MM.1S (cell line): Measurements from ENCODE around the gene TTYH3.

Source experiments
- DNase-seq: peaks from one replicate; pipeline ENCODE4 v3.0.0-alpha.2; 2015
- H2AFZ ChIP-seq: fragments of 300-600 bp; sonication (generic); 2 replicates; pipeline ENCODE4 v1.6.0; 2016; ENCODE audit warnings: antibody characterized with exemption, low read length
- H3F3A ChIP-seq: fragments of 300-600 bp; sonication (generic); 2 replicates; pipeline ENCODE4 v1.6.1; 2016; ENCODE audit warnings: mild to moderate bottlenecking, antibody characterized with exemption, low read length, moderate library complexity, mixed read lengths; ENCODE audit not compliant: insufficient read depth
- H3K27ac ChIP-seq: fragments of 300-600 bp; sonication (generic); 2 replicates; pipeline ENCODE4 v1.5.1; 2016; ENCODE audit warnings: mild to moderate bottlenecking, low read length
- H3K27me3 ChIP-seq: fragments of 300-600 bp; sonication (generic); replicated peaks from 2 replicates; pipeline ENCODE4 v1.6.0; 2016; ENCODE audit warnings: low read length; ENCODE audit not compliant: insufficient read depth
- H3K36me3 ChIP-seq: fragments of 300-600 bp; sonication (generic); replicated peaks from 2 replicates; pipeline ENCODE4 v1.6.1; 2016; ENCODE audit warnings: mild to moderate bottlenecking, low read length, mixed read lengths; ENCODE audit not compliant: insufficient read depth
- H3K4me1 ChIP-seq: fragments of 300-600 bp; sonication (generic); 2 replicates; pipeline ENCODE4 v1.6.1; 2016; ENCODE audit warnings: low read length, mixed read lengths
- H3K4me2 ChIP-seq: fragments of 300-600 bp; sonication (generic); 2 replicates; pipeline ENCODE4 v1.6.0; 2016; ENCODE audit warnings: low read depth, low read length
- H3K4me3 ChIP-seq: fragments of 300-600 bp; sonication (generic); 2 replicates; pipeline ENCODE4 v1.5.1; 2016; ENCODE audit warnings: low read length, mixed read lengths
- H3K79me2 ChIP-seq: fragments of 300-600 bp; sonication (generic); 2 replicates; pipeline ENCODE4 v1.6.1; 2016; ENCODE audit warnings: mixed run types, low read length, mixed read lengths
- H3K9ac ChIP-seq: fragments of 300-600 bp; sonication (generic); 2 replicates; pipeline ENCODE4 v1.6.1; 2016; ENCODE audit warnings: low read length, mixed read lengths
- H3K9me2 ChIP-seq: fragments of 300-600 bp; sonication (generic); replicated peaks from 2 replicates; pipeline ENCODE4 v1.6.1; 2016; ENCODE audit warnings: mild to moderate bottlenecking, low read length, mixed read lengths; ENCODE audit not compliant: insufficient read depth
- H3K9me3 ChIP-seq: fragments of 300-600 bp; sonication (generic); replicated peaks from 2 replicates; pipeline ENCODE4 v1.6.1; 2016; ENCODE audit warnings: mild to moderate bottlenecking, low read length, mixed read lengths; ENCODE audit not compliant: insufficient read depth
- H4K20me1 ChIP-seq: fragments of 300-600 bp; sonication (generic); 2 replicates; pipeline ENCODE4 v1.6.1; 2016; ENCODE audit warnings: mild to moderate bottlenecking, low read length, moderate library complexity, mixed read lengths; ENCODE audit not compliant: insufficient read depth
- EZH2 ChIP-seq: fragments of 300-600 bp; sonication (generic); optimal IDR thresholded peaks from 2 replicates; pipeline ENCODE3; 2017; ENCODE audit warnings: low read depth, mild to moderate bottlenecking, antibody characterized with exemption, low read length, mixed read lengths
- EZH2phosphoT487 ChIP-seq: fragments of 300-600 bp; sonication (generic); IDR thresholded peaks from 2 replicates; pipeline ENCODE4 v1.6.1; 2018; ENCODE audit warnings: antibody characterized with exemption, low read length
- TF ChIP-seq, protein P1 (sequence below): fragments of 300-600 bp; sonication (generic); IDR thresholded peaks from 2 replicates; pipeline ENCODE4 v1.5.1; 2016; ENCODE audit warnings: antibody characterized with exemption, low read length, mixed read lengths

Gene TTYH3

DNA sequence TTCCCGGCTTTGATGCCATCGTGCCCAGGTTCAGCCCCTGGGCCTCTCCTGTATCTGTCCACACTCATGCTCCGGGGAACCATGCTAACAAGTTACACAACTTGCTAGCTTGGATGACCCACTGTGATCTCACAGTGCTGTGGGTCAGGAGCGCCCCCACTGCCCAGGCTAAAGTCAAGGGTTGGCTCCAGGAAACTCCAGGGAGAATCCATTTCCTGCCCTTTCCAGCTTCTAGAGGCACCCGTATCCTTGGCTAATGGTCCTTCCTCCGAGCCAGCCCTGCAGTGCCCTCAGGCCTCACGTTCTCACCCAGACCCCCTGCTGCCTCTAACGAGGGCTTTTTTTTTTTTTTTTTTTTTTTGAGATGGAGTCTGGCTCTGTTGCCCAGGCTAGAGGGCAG is 75.7 kb downstream of the TTYH3 start:
- Histone ChIP-seq H3K79me2 (no peaks in the 10 kb centered on the region), H3F3A (peaks cover 22% of the 10 kb centered on the region), H3K9me3 (no peaks in the 10 kb centered on the region), H4K20me1 (no peaks in the 10 kb centered on the region), H3K27me3 (no peaks in the 10 kb centered on the region), H3K4me2 (no peak overlapping the region), H3K36me3 (no peaks in the 10 kb centered on the region), H3K9me2 (no peaks in the 10 kb centered on the region), H3K9ac (no peak overlapping the region), H3K27ac (no peak overlapping the region), H2AFZ (no peak overlapping the region), H3K4me3 (no peak overlapping the region), H3K4me1 (peaks cover 22% of the 10 kb centered on the region)
- TF ChIP-seq, protein P1, sequence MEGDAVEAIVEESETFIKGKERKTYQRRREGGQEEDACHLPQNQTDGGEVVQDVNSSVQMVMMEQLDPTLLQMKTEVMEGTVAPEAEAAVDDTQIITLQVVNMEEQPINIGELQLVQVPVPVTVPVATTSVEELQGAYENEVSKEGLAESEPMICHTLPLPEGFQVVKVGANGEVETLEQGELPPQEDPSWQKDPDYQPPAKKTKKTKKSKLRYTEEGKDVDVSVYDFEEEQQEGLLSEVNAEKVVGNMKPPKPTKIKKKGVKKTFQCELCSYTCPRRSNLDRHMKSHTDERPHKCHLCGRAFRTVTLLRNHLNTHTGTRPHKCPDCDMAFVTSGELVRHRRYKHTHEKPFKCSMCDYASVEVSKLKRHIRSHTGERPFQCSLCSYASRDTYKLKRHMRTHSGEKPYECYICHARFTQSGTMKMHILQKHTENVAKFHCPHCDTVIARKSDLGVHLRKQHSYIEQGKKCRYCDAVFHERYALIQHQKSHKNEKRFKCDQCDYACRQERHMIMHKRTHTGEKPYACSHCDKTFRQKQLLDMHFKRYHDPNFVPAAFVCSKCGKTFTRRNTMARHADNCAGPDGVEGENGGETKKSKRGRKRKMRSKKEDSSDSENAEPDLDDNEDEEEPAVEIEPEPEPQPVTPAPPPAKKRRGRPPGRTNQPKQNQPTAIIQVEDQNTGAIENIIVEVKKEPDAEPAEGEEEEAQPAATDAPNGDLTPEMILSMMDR, result no peak
- no peak for DNase-seq

DNA sequence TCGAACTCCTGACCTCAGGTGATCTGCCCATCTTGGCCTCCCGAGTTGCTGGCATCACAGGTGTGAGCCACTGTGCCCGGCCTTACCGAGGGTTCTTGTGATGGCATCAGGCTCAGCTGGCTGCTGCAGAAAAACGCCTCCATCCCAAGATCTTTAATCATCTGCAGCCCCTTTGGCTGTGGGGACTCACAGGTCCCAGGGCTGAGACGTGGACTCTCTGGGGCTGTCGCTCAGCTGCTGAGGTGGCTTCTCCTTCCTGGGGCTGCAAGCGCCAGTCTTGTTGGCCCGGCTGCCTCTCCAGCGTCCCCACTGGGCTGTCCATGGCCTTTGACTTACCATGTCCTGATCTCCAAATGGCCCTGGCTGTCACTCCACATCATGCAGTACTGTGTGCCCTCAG is 76.3 kb downstream of the TTYH3 start:
- H4K20me1 ChIP-seq, result no peaks in the 10 kb centered on the region
- TF ChIP-seq, protein P1, result no peak
- TF ChIP-seq EZH2 (no peak), EZH2phosphoT487 (no peak)
- no peak overlapping the region for H3K4me3 ChIP-seq
- no peaks in the 10 kb centered on the region for H3K9me2 ChIP-seq
- H3K27ac ChIP-seq, result no peak overlapping the region
- no peak overlapping the region for H3K4me2 ChIP-seq
- H3F3A ChIP-seq, result peaks cover 22% of the 10 kb centered on the region
- no peaks in the 10 kb centered on the region for H3K36me3 ChIP-seq
- H2AFZ ChIP-seq, result no peak overlapping the region
- no peaks in the 10 kb centered on the region for H3K9me3 ChIP-seq
- peaks cover 22% of the 10 kb centered on the region for H3K4me1 ChIP-seq
- DNase-seq, result no peak
- no peaks in the 10 kb centered on the region for H3K27me3 ChIP-seq
- no peak overlapping the region for H3K9ac ChIP-seq
- no peaks in the 10 kb centered on the region for H3K79me2 ChIP-seq

DNA sequence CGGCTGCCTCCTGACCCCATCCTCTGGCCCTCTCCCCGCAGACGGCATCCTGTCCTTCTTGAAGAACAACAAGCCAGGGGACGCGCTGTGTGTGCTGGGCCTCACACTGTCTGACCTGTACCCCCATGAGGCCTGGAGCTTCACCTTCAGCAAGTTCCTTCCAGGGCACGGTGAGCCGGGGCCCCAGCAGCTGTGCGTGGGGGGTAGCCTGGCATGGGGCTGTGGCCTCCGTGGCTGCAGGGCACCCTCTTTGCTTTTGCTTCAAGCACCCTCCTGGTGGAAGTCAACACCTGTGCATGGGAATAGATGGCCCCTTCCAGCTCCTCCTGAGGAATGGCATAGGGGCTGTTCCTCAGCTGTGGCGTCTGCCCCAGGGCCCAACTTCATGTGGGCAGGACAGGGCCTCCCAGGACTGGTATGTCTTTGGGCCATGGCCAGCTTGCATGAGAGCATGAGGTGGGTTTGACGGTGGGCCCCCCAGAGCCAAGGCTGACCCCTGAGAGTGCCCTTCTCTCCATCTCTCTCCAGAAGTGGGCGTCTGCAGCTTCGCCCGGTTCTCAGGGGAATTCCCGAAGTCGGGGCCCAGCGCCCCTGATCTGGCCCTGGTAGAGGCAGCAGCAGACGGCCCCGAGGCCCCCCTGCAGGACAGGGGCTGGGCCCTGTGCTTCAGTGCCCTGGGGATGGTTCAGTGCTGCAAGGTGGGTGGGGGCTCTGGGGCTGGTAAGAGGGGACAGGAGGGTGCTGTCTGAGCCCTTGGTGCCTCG is 76.9 kb downstream of the TTYH3 start:
- H3K79me2 ChIP-seq, result no peaks in the 10 kb centered on the region
- DNase-seq, result no peak
- H3K27me3 ChIP-seq, result no peaks in the 10 kb centered on the region
- no peaks in the 10 kb centered on the region for H3K9me3 ChIP-seq
- peak overlapping the region; percentile 86 for H3K9ac ChIP-seq
- TF ChIP-seq EZH2 (no peak), EZH2phosphoT487 (no peak)
- TF ChIP-seq, protein P1, result no peak
- no peaks in the 10 kb centered on the region for H3K9me2 ChIP-seq
- peaks cover 22% of the 10 kb centered on the region for H3K4me1 ChIP-seq
- peak overlapping the region; percentile 81; the same call in 1 of the 2 replicates for H2AFZ ChIP-seq
- peaks cover 22% of the 10 kb centered on the region for H3F3A ChIP-seq
- no peaks in the 10 kb centered on the region for H4K20me1 ChIP-seq
- H3K36me3 ChIP-seq, result no peaks in the 10 kb centered on the region
- peak overlapping the region; percentile 64; the same call in 1 of the 2 replicates for H3K4me3 ChIP-seq
- no peak overlapping the region for H3K27ac ChIP-seq
- peak overlapping the region; percentile 95 for H3K4me2 ChIP-seq
